Measurements from ENCODE around the gene SRGAP2. TPM values are rescaled to one million over a fixed set of nuclear protein-coding genes. Genes with fewer than 3 reads are reported as not detected.
"Not testable (repeated sequence)": the region's sequence is repeated elsewhere in the genome, so short reads cannot be mapped to it uniquely, and the experiment has no call there.

SRGAP2 gene
- total and polyA plus RNA-seq, 2 donors = 11.4 to 17.8 TPM

GRCh38 chr1:206202789-206203363 is 465 bp upstream of the SRGAP2 start, which contains the start of gene FAM72A:
Gene FAM72A (minus strand): TSS chr1:206202839. CDS start chr1:206202025, 814 bp downstream.
- not testable (repeated sequence) for H3K36me3 ChIP-seq (ENCODE audit: control insufficient read depth in 2 of 2, insufficient read depth in 2 of 2, low read length in 1 of 2); H3K27me3 ChIP-seq (ENCODE audit: control insufficient read depth in 2 of 2, insufficient read depth in 1 of 2, low read length in 1 of 2); H3K9me3 ChIP-seq (ENCODE audit: control insufficient read depth in 2 of 2, insufficient read depth in 1 of 2, low read length in 1 of 2); H3K4me1 ChIP-seq (ENCODE audit: control insufficient read depth in 2 of 2, insufficient read depth in 2 of 2, low read length in 2 of 2); H3K27ac ChIP-seq (ENCODE audit: low read depth in 1 of 2, low read length in 1 of 2)
- WGBS = under 1% methylated on average over 21 of the region's 36 CpGs
- peak in 8 of 9 donors; percentile 80 to 99 (median 95) for DNase-seq (ENCODE audit: low read depth in 6 of 9, low spot score in 9 of 9)
- H3K4me3 ChIP-seq (ENCODE audit: low read length in 2 of 2) = peak within 1 kb of the TSS; percentile 14 to 49

- WGBS = 0% methylated on average over 5 of the region's 25 CpGs
- DNase-seq (ENCODE audit: low read depth in 6 of 9, low spot score in 9 of 9); H3K9me3 ChIP-seq (ENCODE audit: control insufficient read depth in 2 of 2, insufficient read depth in 1 of 2, low read length in 1 of 2); H3K27me3 ChIP-seq (ENCODE audit: control insufficient read depth in 2 of 2, insufficient read depth in 1 of 2, low read length in 1 of 2); H3K4me1 ChIP-seq (ENCODE audit: control insufficient read depth in 2 of 2, insufficient read depth in 2 of 2, low read length in 2 of 2); H3K36me3 ChIP-seq (ENCODE audit: control insufficient read depth in 2 of 2, insufficient read depth in 2 of 2, low read length in 1 of 2); H3K27ac ChIP-seq (ENCODE audit: low read depth in 1 of 2, low read length in 1 of 2): not testable (repeated sequence)
- peak overlapping the region; percentile 30 to 37 for H3K4me3 ChIP-seq (ENCODE audit: low read length in 2 of 2)
Observed at GRCh38 chr1:206204159-206204511, 794 bp downstream of the SRGAP2 start.

GRCh38 chr1:206204871-206205270 is 1.5 kb downstream of the SRGAP2 start:
- H3K4me3 ChIP-seq (ENCODE audit: low read length in 2 of 2) = peak overlapping the region; percentile 26 to 37
- not testable (repeated sequence) for H3K27ac ChIP-seq (ENCODE audit: low read depth in 1 of 2, low read length in 1 of 2); H3K27me3 ChIP-seq (ENCODE audit: control insufficient read depth in 2 of 2, insufficient read depth in 1 of 2, low read length in 1 of 2); H3K4me1 ChIP-seq (ENCODE audit: control insufficient read depth in 2 of 2, insufficient read depth in 2 of 2, low read length in 2 of 2); H3K9me3 ChIP-seq (ENCODE audit: control insufficient read depth in 2 of 2, insufficient read depth in 1 of 2, low read length in 1 of 2); H3K36me3 ChIP-seq (ENCODE audit: control insufficient read depth in 2 of 2, insufficient read depth in 2 of 2, low read length in 1 of 2)
- peak in 2 of 9 donors; percentile 0 to 16 for DNase-seq (ENCODE audit: low read depth in 6 of 9, low spot score in 9 of 9)
- WGBS = 1% methylated on average over 23 of the region's 25 CpGs

- not testable (repeated sequence) for H3K27ac ChIP-seq (ENCODE audit: low read depth in 1 of 2, low read length in 1 of 2)
- 3% methylated on average over 16 of the region's 31 CpGs for WGBS
Observed at GRCh38 chr1:206205569-206205968, 2.2 kb downstream of the SRGAP2 start.

GRCh38 chr1:206210802-206211201 is 7.5 kb downstream of the SRGAP2 start:
- no CpG with 5 or more reads among the region's 1 CpG for WGBS

More at GRCh38 chr1:206205569-206205968, 2.2 kb downstream of the SRGAP2 start:
- not testable (repeated sequence) for H3K4me3 ChIP-seq (ENCODE audit: low read length in 2 of 2); H3K9me3 ChIP-seq (ENCODE audit: control insufficient read depth in 2 of 2, insufficient read depth in 1 of 2, low read length in 1 of 2); H3K36me3 ChIP-seq (ENCODE audit: control insufficient read depth in 2 of 2, insufficient read depth in 2 of 2, low read length in 1 of 2); H3K4me1 ChIP-seq (ENCODE audit: control insufficient read depth in 2 of 2, insufficient read depth in 2 of 2, low read length in 2 of 2); H3K27me3 ChIP-seq (ENCODE audit: control insufficient read depth in 2 of 2, insufficient read depth in 1 of 2, low read length in 1 of 2); DNase-seq (ENCODE audit: low read depth in 6 of 9, low spot score in 9 of 9)

GRCh38 chr1:206215600-206216392 is 12.5 kb downstream of the SRGAP2 start:
- not testable (repeated sequence) for H3K4me1 ChIP-seq (ENCODE audit: control insufficient read depth in 2 of 2, insufficient read depth in 2 of 2, low read length in 2 of 2); DNase-seq (ENCODE audit: low read depth in 6 of 9, low spot score in 9 of 9); H3K9me3 ChIP-seq (ENCODE audit: control insufficient read depth in 2 of 2, insufficient read depth in 1 of 2, low read length in 1 of 2); H3K27ac ChIP-seq (ENCODE audit: low read depth in 1 of 2, low read length in 1 of 2); H3K36me3 ChIP-seq (ENCODE audit: control insufficient read depth in 2 of 2, insufficient read depth in 2 of 2, low read length in 1 of 2); H3K4me3 ChIP-seq (ENCODE audit: low read length in 2 of 2); H3K27me3 ChIP-seq (ENCODE audit: control insufficient read depth in 2 of 2, insufficient read depth in 1 of 2, low read length in 1 of 2)
- WGBS = 94% methylated on average over 4 of the region's 7 CpGs

More at GRCh38 chr1:206210802-206211201, 7.5 kb downstream of the SRGAP2 start:
- H3K9me3 ChIP-seq (ENCODE audit: control insufficient read depth in 2 of 2, insufficient read depth in 1 of 2, low read length in 1 of 2); H3K36me3 ChIP-seq (ENCODE audit: control insufficient read depth in 2 of 2, insufficient read depth in 2 of 2, low read length in 1 of 2); H3K4me1 ChIP-seq (ENCODE audit: control insufficient read depth in 2 of 2, insufficient read depth in 2 of 2, low read length in 2 of 2); H3K27ac ChIP-seq (ENCODE audit: low read depth in 1 of 2, low read length in 1 of 2); H3K4me3 ChIP-seq (ENCODE audit: low read length in 2 of 2); H3K27me3 ChIP-seq (ENCODE audit: control insufficient read depth in 2 of 2, insufficient read depth in 1 of 2, low read length in 1 of 2); DNase-seq (ENCODE audit: low read depth in 6 of 9, low spot score in 9 of 9): not testable (repeated sequence)

- H3K4me3 ChIP-seq (ENCODE audit: low read length in 2 of 2); H3K27me3 ChIP-seq (ENCODE audit: control insufficient read depth in 2 of 2, insufficient read depth in 1 of 2, low read length in 1 of 2); H3K27ac ChIP-seq (ENCODE audit: low read depth in 1 of 2, low read length in 1 of 2); H3K36me3 ChIP-seq (ENCODE audit: control insufficient read depth in 2 of 2, insufficient read depth in 2 of 2, low read length in 1 of 2); H3K4me1 ChIP-seq (ENCODE audit: control insufficient read depth in 2 of 2, insufficient read depth in 2 of 2, low read length in 2 of 2); DNase-seq (ENCODE audit: low read depth in 6 of 9, low spot score in 9 of 9); H3K9me3 ChIP-seq (ENCODE audit: control insufficient read depth in 2 of 2, insufficient read depth in 1 of 2, low read length in 1 of 2): not testable (repeated sequence)
- 86% methylated on average over 2 of the region's 3 CpGs for WGBS
Observed at GRCh38 chr1:206218285-206218684, 14.9 kb downstream of the SRGAP2 start.

- H3K27me3 ChIP-seq (ENCODE audit: control insufficient read depth in 2 of 2, insufficient read depth in 1 of 2, low read length in 1 of 2); H3K36me3 ChIP-seq (ENCODE audit: control insufficient read depth in 2 of 2, insufficient read depth in 2 of 2, low read length in 1 of 2); H3K4me3 ChIP-seq (ENCODE audit: low read length in 2 of 2); DNase-seq (ENCODE audit: low read depth in 6 of 9, low spot score in 9 of 9); H3K9me3 ChIP-seq (ENCODE audit: control insufficient read depth in 2 of 2, insufficient read depth in 1 of 2, low read length in 1 of 2); H3K4me1 ChIP-seq (ENCODE audit: control insufficient read depth in 2 of 2, insufficient read depth in 2 of 2, low read length in 2 of 2); H3K27ac ChIP-seq (ENCODE audit: low read depth in 1 of 2, low read length in 1 of 2): not testable (repeated sequence)
- no CpG with 5 or more reads among the region's 2 CpGs for WGBS
Observed at GRCh38 chr1:206218765-206219164, 15.4 kb downstream of the SRGAP2 start.

GRCh38 chr1:206219514-206220331 is 16.4 kb downstream of the SRGAP2 start:
- not testable (repeated sequence) for H3K36me3 ChIP-seq (ENCODE audit: control insufficient read depth in 2 of 2, insufficient read depth in 2 of 2, low read length in 1 of 2); H3K27ac ChIP-seq (ENCODE audit: low read depth in 1 of 2, low read length in 1 of 2); H3K4me3 ChIP-seq (ENCODE audit: low read length in 2 of 2); H3K9me3 ChIP-seq (ENCODE audit: control insufficient read depth in 2 of 2, insufficient read depth in 1 of 2, low read length in 1 of 2); DNase-seq (ENCODE audit: low read depth in 6 of 9, low spot score in 9 of 9); H3K27me3 ChIP-seq (ENCODE audit: control insufficient read depth in 2 of 2, insufficient read depth in 1 of 2, low read length in 1 of 2); H3K4me1 ChIP-seq (ENCODE audit: control insufficient read depth in 2 of 2, insufficient read depth in 2 of 2, low read length in 2 of 2)
- 95% methylated on average over 5 of the region's 13 CpGs for WGBS

Data from thymus (tissue), 11 donors.